Activated naive CD4-positive, alpha-beta T cell treated with anti-CD3 and anti-CD28 coated beads for 36 hours (primary cell): ENCODE data around the gene PIM1. TPM values are rescaled to one million over a fixed set of nuclear protein-coding genes. Genes with fewer than 3 reads are reported as not detected.

Experiments
- CTCF ChIA-PET: fragments of 350-600 bp; sonication (Branson Sonifier 250); formaldehyde crosslinking; loops from one replicate; lab custom pipeline; 2021; ENCODE audit warnings: antibody characterized with exemption; lab: Charles Lee
- DNase-seq: peaks from one replicate; pipeline ENCODE4 v3.0.0-alpha.2; 2020
- H3K27ac Mint-ChIP-seq: one replicate; pipeline ENCODE4 v1.8.0; 2021; ENCODE audit warnings: mild to moderate bottlenecking, mixed read lengths
- H3K27me3 Mint-ChIP-seq: one replicate; pipeline ENCODE4 v1.8.0; 2021; ENCODE audit warnings: low read depth, mixed read lengths
- H3K36me3 Mint-ChIP-seq: one replicate; pipeline ENCODE4 v1.8.0; 2021; ENCODE audit warnings: low read depth, mixed read lengths
- H3K4me1 Mint-ChIP-seq: one replicate; pipeline ENCODE4 v1.8.0; 2021; ENCODE audit warnings: low read depth, mixed read lengths
- H3K4me3 Mint-ChIP-seq: one replicate; pipeline ENCODE4 v1.8.0; 2021; ENCODE audit warnings: mild to moderate bottlenecking, moderate library complexity, mixed read lengths
- H3K9me3 Mint-ChIP-seq: one replicate; pipeline ENCODE4 v1.8.0; 2021; ENCODE audit warnings: mixed read lengths
- intact Hi-C: fragments of 100-400 bp; cut with micrococcal nuclease; formaldehyde crosslinking; loops from one replicate; pipeline ENCODE4 v1.15.1; 2023
- total RNA-seq, 2 experiments: library from RNA; stranded (reverse); gene quantifications; one replicate each; pipeline ENCODE4 v1.2.3, GENCODE V29; 2021

The PIM1 gene
- total RNA-seq, 2 experiments from 2014 or later = 226 to 227 TPM

DNA sequence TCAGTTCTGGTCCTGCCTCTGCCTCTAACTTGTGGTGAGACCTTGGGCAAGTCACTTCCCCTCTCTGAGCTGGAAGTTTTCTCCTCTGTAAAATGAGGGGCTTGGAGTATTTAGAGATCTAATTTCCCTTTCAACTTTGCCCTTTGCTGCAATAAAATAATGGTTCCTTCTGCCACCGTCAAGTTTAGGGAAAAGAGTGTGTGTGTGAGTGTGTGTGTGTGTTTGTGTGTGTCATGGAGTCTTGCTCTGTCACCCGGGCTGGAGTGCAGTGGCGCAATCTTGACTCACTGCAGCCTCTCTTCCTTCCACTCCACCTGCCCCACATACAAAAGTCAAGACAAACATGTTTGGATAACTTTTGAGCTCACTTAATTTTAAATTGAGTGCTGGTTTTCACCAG is 39.2 kb upstream of the PIM1 start:
- Mint-ChIP-seq H3K27me3 (peaks cover 6% of the 10 kb centered on the region), H3K36me3 (no peaks in the 10 kb centered on the region), H3K9me3 (no peaks in the 10 kb centered on the region), H3K4me3 (no peak overlapping the region), H3K27ac (no peak overlapping the region), H3K4me1 (peaks cover 4% of the 10 kb centered on the region)
- intact Hi-C loops = no loop called here
- CTCF ChIA-PET = interaction anchor here (0.6 to 1.5 kb wide), 4 partner anchors 9 to 79 kb away, joined by 3 to 5 read pairs (median 4); no protein-coding TSS in a partner anchor
- no peak for DNase-seq

DNA sequence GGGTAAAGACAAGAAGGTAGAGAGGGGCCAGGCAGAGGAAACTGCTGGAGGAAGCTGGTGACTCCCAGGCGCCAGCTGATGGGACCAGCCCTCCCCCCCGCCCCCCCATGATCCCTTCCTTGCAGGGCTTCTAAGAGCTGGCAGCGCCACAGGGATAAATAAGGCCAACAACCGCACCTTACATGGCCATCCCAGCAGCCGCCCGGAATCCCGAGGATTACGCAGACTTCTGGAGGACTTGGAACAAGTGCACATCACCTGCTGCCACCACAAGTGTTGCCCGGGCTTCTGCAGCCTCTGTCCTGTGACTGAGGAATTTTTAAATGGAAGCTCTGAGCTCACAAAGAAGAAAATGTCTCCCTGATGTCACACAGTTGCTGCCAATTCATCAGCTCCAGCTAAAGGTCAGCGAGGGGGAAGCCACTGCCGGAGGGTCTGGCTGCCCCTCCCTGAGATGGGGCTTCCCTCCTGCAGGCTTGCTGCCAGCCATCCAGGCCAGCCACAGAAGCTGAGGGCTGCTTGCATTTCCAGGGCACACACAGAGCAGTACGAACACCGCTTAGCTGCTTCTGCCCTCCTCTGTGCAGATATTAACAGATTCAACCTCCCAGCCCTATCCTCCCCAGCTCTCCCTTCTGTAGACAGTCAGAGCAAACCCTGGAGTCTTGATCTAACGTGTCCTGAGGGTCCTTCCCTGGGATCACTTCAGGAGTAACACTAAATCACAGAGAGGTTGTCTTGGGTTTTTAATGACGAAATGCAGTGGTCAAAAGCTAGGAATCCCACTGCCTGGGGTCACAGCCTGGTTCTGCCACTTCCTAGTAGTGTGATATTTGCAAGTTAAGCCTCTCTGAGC is 38.6 kb upstream of the PIM1 start:
- H3K36me3 Mint-ChIP-seq = no peaks in the 10 kb centered on the region
- no peak for DNase-seq
- H3K4me3 Mint-ChIP-seq = no peak overlapping the region
- no peaks in the 10 kb centered on the region for H3K9me3 Mint-ChIP-seq
- intact Hi-C loops = no loop called here
- CTCF ChIA-PET = interaction anchor here (0.5 to 1.5 kb wide), 6 partner anchors 10 to 79 kb away, joined by 3 to 5 read pairs (median 4); no protein-coding TSS in a partner anchor
- no peak overlapping the region for H3K27ac Mint-ChIP-seq
- H3K27me3 Mint-ChIP-seq = peaks cover under 1% of the 10 kb centered on the region
- H3K4me1 Mint-ChIP-seq = peaks cover 6% of the 10 kb centered on the region

- H3K36me3 Mint-ChIP-seq = no peaks in the 10 kb centered on the region
- H3K9me3 Mint-ChIP-seq = no peaks in the 10 kb centered on the region
- no peak for DNase-seq
- H3K27me3 Mint-ChIP-seq = no peaks in the 10 kb centered on the region
- CTCF ChIA-PET = interaction anchor here (0.5 to 0.7 kb wide), 2 partner anchors 16 to 74 kb away, joined by 3 to 4 read pairs; no protein-coding TSS in a partner anchor
- intact Hi-C loops = no loop called here
- no peak overlapping the region for H3K27ac Mint-ChIP-seq
- H3K4me3 Mint-ChIP-seq = no peak overlapping the region
- H3K4me1 Mint-ChIP-seq = peaks cover 10% of the 10 kb centered on the region
Measured at GRCh38 chr6:37131960-37132253, 38.0 kb upstream of the PIM1 start.

GRCh38 chr6:37134036-37134395 is 35.9 kb upstream of the PIM1 start:
- Mint-ChIP-seq H3K4me1 (peaks cover 28% of the 10 kb centered on the region), H3K27me3 (no peaks in the 10 kb centered on the region), H3K27ac (no peak overlapping the region), H3K36me3 (no peaks in the 10 kb centered on the region), H3K9me3 (no peaks in the 10 kb centered on the region), H3K4me3 (no peak overlapping the region)
- intact Hi-C loops = no loop called here
- DNase-seq = no peak
- CTCF ChIA-PET = interaction anchor here (0.6 kb wide), 1 partner anchor 580 kb away, joined by 4 read pairs; no protein-coding TSS in a partner anchor

- Mint-ChIP-seq H3K36me3 (no peaks in the 10 kb centered on the region), H3K27me3 (no peaks in the 10 kb centered on the region), H3K9me3 (no peaks in the 10 kb centered on the region), H3K4me1 (peaks cover 28% of the 10 kb centered on the region), H3K4me3 (no peak overlapping the region), H3K27ac (no peak overlapping the region)
- intact Hi-C loops = loop anchor here (5.0 kb wide), 1 partner anchor 32 kb away; no protein-coding TSS in a partner anchor
- CTCF ChIA-PET = interaction anchor here (0.6 kb wide), 1 partner anchor 580 kb away, joined by 4 read pairs; no protein-coding TSS in a partner anchor
- DNase-seq = no peak
Measured at GRCh38 chr6:37134396-37135191, 35.4 kb upstream of the PIM1 start.

DNA sequence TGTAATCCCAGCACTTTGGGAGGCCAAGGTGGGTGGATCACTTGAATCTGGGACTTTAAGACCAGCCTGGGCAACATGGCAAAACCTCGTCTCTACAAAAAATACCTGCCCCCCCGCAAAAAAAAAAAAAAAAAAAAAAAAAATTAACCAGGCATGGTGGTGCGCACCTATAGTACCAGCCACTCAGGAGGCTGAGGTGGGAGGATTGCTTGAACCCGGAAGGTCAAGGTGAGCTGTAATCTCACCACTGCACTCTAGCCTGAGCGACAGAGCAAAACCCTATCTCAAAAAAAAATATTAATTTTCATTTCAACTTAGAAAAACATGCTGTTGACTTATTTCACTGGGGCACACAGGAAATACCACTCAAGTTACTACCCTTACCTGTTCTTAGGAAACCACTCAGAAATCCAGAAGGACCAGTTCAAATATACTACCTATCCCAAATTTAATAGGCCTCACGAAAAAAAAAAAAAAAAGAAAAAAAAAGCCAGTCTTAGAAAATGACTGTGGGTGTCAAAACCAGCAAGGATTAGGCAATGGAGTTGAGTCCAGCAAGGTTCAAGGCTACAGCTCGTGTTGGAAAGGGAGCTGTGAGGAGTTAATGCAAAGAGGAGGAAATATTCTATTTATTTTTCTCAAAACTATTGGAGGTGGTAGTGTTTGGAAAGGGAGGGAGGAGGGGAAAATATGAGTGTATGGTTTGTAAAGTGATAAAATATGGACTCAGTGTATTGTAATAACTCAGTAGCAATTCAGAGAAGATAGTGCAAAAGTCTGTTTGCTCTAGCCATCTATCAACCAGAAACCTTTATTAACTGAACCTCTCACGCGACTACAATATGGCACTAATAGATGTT is 33.9 kb upstream of the PIM1 start:
- Mint-ChIP-seq H3K4me3 (no peak overlapping the region), H3K4me1 (peaks cover 26% of the 10 kb centered on the region)

GRCh38 chr6:37136821-37137200 is 33.1 kb upstream of the PIM1 start:
- no peak overlapping the region for H3K4me3 Mint-ChIP-seq
- CTCF ChIA-PET = interaction anchor here (1.2 kb wide), 1 partner anchor 50 kb away, joined by 6 read pairs; no protein-coding TSS in a partner anchor
- DNase-seq = no peak
- H3K27me3 Mint-ChIP-seq = no peaks in the 10 kb centered on the region
- no peaks in the 10 kb centered on the region for H3K9me3 Mint-ChIP-seq
- peaks cover 32% of the 10 kb centered on the region for H3K4me1 Mint-ChIP-seq
- intact Hi-C loops = loop anchor here (1.0 to 5.0 kb wide), 5 partner anchors 18 to 72 kb away; no protein-coding TSS in a partner anchor
- H3K36me3 Mint-ChIP-seq = no peaks in the 10 kb centered on the region
- H3K27ac Mint-ChIP-seq = no peak overlapping the region

More for the DNA sequence above, 33.9 kb upstream of the PIM1 start:
- H3K36me3 Mint-ChIP-seq = no peaks in the 10 kb centered on the region
- DNase-seq = no peak
- CTCF ChIA-PET = no interaction called here
- no peaks in the 10 kb centered on the region for H3K9me3 Mint-ChIP-seq
- no peak overlapping the region for H3K27ac Mint-ChIP-seq
- intact Hi-C loops = loop anchor here (2.0 to 5.0 kb wide), 2 partner anchors 34 to 73 kb away; no protein-coding TSS in a partner anchor
- H3K27me3 Mint-ChIP-seq = no peaks in the 10 kb centered on the region

DNA sequence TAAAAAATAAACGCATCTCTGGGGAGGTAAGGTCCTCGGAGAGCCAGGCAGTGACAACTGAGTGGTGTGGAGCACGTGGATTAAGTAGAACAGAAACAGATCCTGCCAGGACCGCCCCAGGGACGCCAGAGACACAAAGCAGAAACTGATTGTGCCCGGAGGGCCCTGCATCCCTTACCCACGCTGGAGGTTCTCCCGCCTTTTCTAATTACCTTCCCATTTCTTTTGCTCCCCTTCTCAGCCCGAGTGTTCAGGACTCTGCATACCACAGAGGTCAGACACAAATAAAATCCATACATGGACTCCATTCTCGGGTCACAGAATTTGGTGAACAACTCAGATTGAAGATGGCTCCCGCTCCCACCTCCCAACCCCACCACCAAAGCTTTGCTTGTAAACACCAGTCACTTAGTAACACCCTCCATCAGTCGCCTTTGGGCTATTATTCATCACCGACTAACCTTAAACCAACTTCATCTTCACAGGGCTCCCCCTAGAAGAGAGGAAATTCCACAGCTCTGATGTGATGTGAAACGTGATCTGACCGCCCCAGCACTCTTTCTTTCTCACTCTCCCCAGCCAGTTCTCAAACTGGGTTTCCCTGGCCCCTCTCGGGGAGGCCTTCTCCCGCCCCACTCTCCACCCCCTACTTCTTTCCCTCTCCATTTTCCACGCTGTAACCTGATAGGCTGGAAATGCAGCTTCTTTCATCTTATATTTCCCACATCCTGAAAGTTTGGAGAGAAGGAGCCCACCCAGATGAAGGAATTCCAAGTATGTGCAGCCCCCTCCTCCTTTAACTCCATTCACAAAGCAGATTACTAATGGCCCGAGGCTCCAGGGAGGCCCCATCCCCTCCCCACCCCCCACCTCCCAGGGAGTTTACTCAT is 32.5 kb upstream of the PIM1 start:
- Mint-ChIP-seq H3K27ac (peak overlapping the region; percentile 74), H3K4me3 (no peak overlapping the region), H3K4me1 (peaks cover 39% of the 10 kb centered on the region), H3K36me3 (no peaks in the 10 kb centered on the region), H3K27me3 (no peaks in the 10 kb centered on the region), H3K9me3 (no peaks in the 10 kb centered on the region)
- CTCF ChIA-PET = interaction anchor here (1.2 kb wide), 1 partner anchor 51 kb away, joined by 6 read pairs; no protein-coding TSS in a partner anchor
- DNase-seq = peak; percentile 72
- intact Hi-C loops = loop anchor here (1.0 to 5.0 kb wide), 5 partner anchors 18 to 71 kb away; no protein-coding TSS in a partner anchor

- Mint-ChIP-seq H3K9me3 (no peaks in the 10 kb centered on the region), H3K27ac (no peak overlapping the region), H3K27me3 (no peaks in the 10 kb centered on the region), H3K4me1 (peaks cover 45% of the 10 kb centered on the region), H3K36me3 (no peaks in the 10 kb centered on the region), H3K4me3 (no peak overlapping the region)
- intact Hi-C loops = loop anchor here (5.0 kb wide), 1 partner anchor 37 kb away; no protein-coding TSS in a partner anchor
- no peak for DNase-seq
- CTCF ChIA-PET = no interaction called here
Measured at GRCh38 chr6:37138856-37139229, 31.1 kb upstream of the PIM1 start.

- peaks cover 49% of the 10 kb centered on the region for H3K4me1 Mint-ChIP-seq
- H3K27me3 Mint-ChIP-seq = no peaks in the 10 kb centered on the region
- no peak for DNase-seq
- intact Hi-C loops = loop anchor here (5.0 kb wide), 1 partner anchor 37 kb away; no protein-coding TSS in a partner anchor
- no peak overlapping the region for H3K27ac Mint-ChIP-seq
- no peaks in the 10 kb centered on the region for H3K9me3 Mint-ChIP-seq
- CTCF ChIA-PET = no interaction called here
- H3K4me3 Mint-ChIP-seq = no peak overlapping the region
- no peaks in the 10 kb centered on the region for H3K36me3 Mint-ChIP-seq
Measured at GRCh38 chr6:37139230-37139962, 30.6 kb upstream of the PIM1 start.
